ENCODE results near the gene CYREN. TPM values are rescaled to one million over a fixed set of nuclear protein-coding genes. Genes with fewer than 3 reads are reported as not detected.
"Not testable (repeated sequence)": the region's sequence is repeated elsewhere in the genome, so short reads cannot be mapped to it uniquely, and the experiment has no call there.

The CYREN gene
- total and polyA plus RNA-seq, 8 donors, result 13.9 to 29.0 (median 23.8) TPM

- Histone ChIP-seq H3K4me3 (no peak overlapping the region), H3K4me1 (peaks cover 15 to 26% (median 24%) of the 10 kb centered on the region in 3 donors), H3K9me3 (no peaks in the 10 kb centered on the region), H3K36me3 (no peaks in the 10 kb centered on the region), H3K27me3 (no peaks in the 10 kb centered on the region), H3K27ac (no peak overlapping the region)
- TF ChIP-seq, protein P1, sequence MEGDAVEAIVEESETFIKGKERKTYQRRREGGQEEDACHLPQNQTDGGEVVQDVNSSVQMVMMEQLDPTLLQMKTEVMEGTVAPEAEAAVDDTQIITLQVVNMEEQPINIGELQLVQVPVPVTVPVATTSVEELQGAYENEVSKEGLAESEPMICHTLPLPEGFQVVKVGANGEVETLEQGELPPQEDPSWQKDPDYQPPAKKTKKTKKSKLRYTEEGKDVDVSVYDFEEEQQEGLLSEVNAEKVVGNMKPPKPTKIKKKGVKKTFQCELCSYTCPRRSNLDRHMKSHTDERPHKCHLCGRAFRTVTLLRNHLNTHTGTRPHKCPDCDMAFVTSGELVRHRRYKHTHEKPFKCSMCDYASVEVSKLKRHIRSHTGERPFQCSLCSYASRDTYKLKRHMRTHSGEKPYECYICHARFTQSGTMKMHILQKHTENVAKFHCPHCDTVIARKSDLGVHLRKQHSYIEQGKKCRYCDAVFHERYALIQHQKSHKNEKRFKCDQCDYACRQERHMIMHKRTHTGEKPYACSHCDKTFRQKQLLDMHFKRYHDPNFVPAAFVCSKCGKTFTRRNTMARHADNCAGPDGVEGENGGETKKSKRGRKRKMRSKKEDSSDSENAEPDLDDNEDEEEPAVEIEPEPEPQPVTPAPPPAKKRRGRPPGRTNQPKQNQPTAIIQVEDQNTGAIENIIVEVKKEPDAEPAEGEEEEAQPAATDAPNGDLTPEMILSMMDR (IDR thresholded peaks at IDR 0.05), result no peak
- no peak for FAIRE-seq
- no peak for DNase-seq
- intact Hi-C loops (cut with DNase I), result no loop called here
- no peak for ATAC-seq
- WGBS, 2 donors, result 41 to 50% methylated on average over 2 of the region's 2 CpGs
Observed at GRCh38 chr7:135213831-135214230, 43.3 kb upstream of the CYREN start.

DNA sequence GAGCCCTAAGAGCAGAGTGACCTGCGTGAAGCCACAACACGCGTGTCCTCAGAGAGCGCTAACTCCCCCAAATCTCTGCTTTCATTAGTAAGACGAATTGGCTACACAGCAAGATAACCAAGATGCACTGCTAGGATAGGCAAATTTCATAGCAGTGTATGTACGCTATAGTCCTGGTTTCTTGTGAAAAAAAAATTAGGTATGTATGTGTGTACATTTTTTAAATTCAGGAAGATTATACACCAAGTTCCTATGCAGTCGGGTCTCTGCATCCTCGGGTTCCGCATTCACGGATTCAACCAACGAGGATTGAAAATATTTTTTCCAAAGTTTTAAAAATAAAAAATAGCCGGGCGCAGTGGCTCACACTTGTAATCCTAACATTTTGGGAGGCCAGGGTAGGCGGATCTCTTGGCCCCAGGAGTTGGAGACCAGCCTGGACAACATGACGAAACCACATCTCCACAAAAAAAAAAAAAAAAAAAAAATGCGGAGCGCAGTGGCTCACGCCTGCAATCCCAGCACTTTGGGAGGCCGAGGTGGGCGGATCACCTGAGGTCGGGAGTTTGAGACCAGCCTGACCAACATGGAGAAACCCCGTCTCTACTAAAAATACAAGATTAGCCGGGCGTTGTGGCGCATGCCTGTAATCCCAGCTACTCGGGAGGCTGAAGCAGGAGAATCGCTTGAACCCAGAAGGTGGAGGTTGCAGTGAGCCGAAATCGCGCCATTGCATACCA, 41.6 kb upstream of the CYREN start:
- FAIRE-seq; H3K27me3 ChIP-seq; DNase-seq; H3K36me3 ChIP-seq; ATAC-seq; intact Hi-C loops (cut with DNase I); H3K9me3 ChIP-seq: not testable (repeated sequence)
- Histone ChIP-seq H3K4me3 (peak overlapping the region; percentile 42 to 95 (median 80)), H3K27ac (peak overlapping the region; percentile 40 to 97 (median 83)), H3K4me1 (peaks cover 18 to 28% (median 26%) of the 10 kb centered on the region in 3 donors)
- WGBS, 2 donors, result 49 to 50% methylated on average over 28 to 30 of the region's 30 CpGs

DNA sequence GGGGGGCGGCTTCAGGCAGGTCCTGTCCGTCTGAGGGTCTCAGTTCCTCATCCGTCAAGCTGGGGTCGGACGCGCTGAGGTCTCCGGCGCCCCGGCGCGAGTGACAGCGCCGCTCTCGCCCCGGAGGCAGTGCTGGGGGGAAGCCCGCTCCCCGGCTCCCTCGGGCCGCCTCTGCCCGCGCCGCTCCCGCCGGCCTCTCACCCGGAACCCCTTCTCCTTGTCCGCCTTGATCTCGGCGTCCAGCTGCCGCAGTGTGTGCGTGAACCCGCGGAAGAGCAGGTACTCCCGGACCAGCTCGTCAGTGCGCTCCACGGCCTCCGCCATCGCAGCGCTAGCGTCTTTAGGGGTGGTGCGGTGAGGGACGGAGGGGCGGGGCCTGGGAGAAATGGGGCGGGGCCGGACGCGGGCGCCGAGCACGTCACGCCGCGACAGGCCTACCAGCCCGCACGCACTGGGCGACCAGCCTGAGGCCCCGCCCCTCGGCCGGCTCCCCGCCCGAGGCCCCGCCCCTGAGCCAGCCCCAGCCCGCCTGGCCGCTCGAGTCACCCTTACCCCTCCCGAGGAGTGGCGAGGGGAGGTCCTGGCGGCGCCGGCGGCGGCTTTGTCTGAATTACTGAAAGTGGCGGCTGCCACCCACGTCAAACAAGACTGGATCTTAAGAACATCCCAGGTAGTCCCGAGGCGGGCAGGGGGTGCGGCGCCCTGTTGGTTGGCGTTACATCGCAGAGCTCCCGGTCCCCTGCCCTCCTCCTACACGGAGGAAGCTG, 40.9 kb upstream of the CYREN start, which contains the start of gene WDR91:
WDR91 (minus strand) TSS at position 348 of the 767 bp plus-strand sequence; CDS start at position 324, 24 bp downstream.
- H3K4me3 ChIP-seq, result peak within 1 kb of the TSS; percentile 45 to 95 (median 80)
- H3K4me1 ChIP-seq, result peaks cover 25 to 34% (median 33%) of the 10 kb centered on the region in 3 donors
- no peaks in the 10 kb centered on the region for H3K9me3 ChIP-seq
- peak; percentile 89 to 94 (median 92) for ATAC-seq
- FAIRE-seq, result no peak
- DNase-seq, result peak; percentile 94 to 99 (median 98)
- no peaks in the 10 kb centered on the region for H3K27me3 ChIP-seq
- 0% methylated on average over 44 to 82 of the region's 82 CpGs for WGBS, 2 donors
- H3K36me3 ChIP-seq, result no peaks in the 10 kb centered on the region
- TF ChIP-seq, protein P1 (IDR thresholded peaks at IDR 0.05), result no peak
- peak within 1 kb of the TSS; percentile 88 to 97 (median 89) for H3K27ac ChIP-seq
- intact Hi-C loops (cut with DNase I), result no loop called here

DNA sequence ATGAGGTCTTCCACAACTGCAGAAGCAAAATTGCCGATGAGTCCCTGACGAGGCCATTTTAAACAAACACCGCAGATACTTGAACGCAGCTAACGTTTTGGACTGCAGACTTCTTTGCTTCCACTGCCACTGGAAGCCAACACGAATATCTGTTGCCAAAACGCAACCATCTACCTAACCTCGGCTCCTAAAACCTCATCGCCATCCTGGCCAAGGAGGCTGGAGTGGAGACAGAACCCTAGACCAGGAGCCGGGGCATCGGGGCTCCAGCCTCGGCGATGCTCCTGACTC, 40.3 kb upstream of the CYREN start:
- H3K27ac ChIP-seq, result peak overlapping the region; percentile 83 to 97 (median 89)
- TF ChIP-seq, protein P1 (IDR thresholded peaks at IDR 0.05), result no peak
- DNase-seq (no peak), ATAC-seq (peak; percentile 1 to 6 (median 6)), FAIRE-seq (no peak)
- no peaks in the 10 kb centered on the region for H3K9me3 ChIP-seq
- H3K4me3 ChIP-seq, result peak overlapping the region; percentile 45 to 95 (median 80)
- H3K4me1 ChIP-seq, result peaks cover 30 to 38% (median 37%) of the 10 kb centered on the region in 3 donors
- 0% methylated on average over 13 of the region's 13 CpGs for WGBS, 2 donors
- peaks cover 0 to under 1% (median 0%) of the 10 kb centered on the region in 3 donors for H3K36me3 ChIP-seq
- intact Hi-C loops (cut with DNase I), result no loop called here
- no peaks in the 10 kb centered on the region for H3K27me3 ChIP-seq

GRCh38 chr7:135209225-135209834, 38.8 kb upstream of the CYREN start:
- ATAC-seq (no peak), DNase-seq (no peak), FAIRE-seq (no peak)
- Histone ChIP-seq H3K4me1 (peaks cover 43 to 52% (median 50%) of the 10 kb centered on the region in 3 donors), H3K36me3 (peaks cover 0 to 5% (median 0%) of the 10 kb centered on the region in 3 donors), H3K9me3 (no peaks in the 10 kb centered on the region), H3K27me3 (no peaks in the 10 kb centered on the region), H3K4me3 (peak overlapping the region in 2 of 4 donors; percentile 79 to 95), H3K27ac (peak overlapping the region in 3 of 4 donors; percentile 83 to 97 (median 89))
- 15 to 24% methylated on average over 7 of the region's 7 CpGs for WGBS, 2 donors
- TF ChIP-seq, protein P1 (IDR thresholded peaks at IDR 0.05), result no peak
- intact Hi-C loops (cut with DNase I), result no loop called here
